Panc1 (cell line): ENCODE results near the gene ACADM. TPM values are rescaled to one million over a fixed set of nuclear protein-coding genes. Genes with fewer than 3 reads are reported as not detected.

Source experiments
- ATAC-seq: fragments of 200-7000 bp; cut with Tn5 transposase; 2 replicates; pipeline ENCODE4 v1.9.1; 2020; ENCODE audit warnings: mild to moderate bottlenecking, moderate library complexity
- BruUV-seq: library from RNA; stranded (reverse); fragments of 400-500 nt; replicated peaks from 2 replicates; lab custom pipeline; 2021; lab: Mats Ljungman, UMichigan
- CTCF ChIA-PET: fragments of 300-600 bp; sonication (Branson Sonifier 250); formaldehyde crosslinking; loops from one replicate; lab custom pipeline; 2022; ENCODE audit warnings: antibody characterized with exemption; lab: Charles Lee
- POLR2A ChIA-PET: fragments of 300-600 bp; sonication (Branson Sonifier 250); formaldehyde crosslinking; loops from one replicate; lab custom pipeline; 2022; ENCODE audit warnings: antibody characterized with exemption; lab: Charles Lee
- DNase-seq: peaks from one replicate; pipeline ENCODE4 v3.0.0-alpha.2; 2010; ENCODE audit warnings: low read depth, low spot score
- H3K27ac ChIP-seq: 2 replicates; pipeline ENCODE4 v1.5.1; 2011; ENCODE audit warnings: mild to moderate bottlenecking, low read length, inconsistent platforms
- H3K27me3 ChIP-seq: fragments of 200-500 bp; sonication (Bioruptor generic); 2 replicates; pipeline ENCODE4 v1.6.0; 2014; ENCODE audit warnings: low read length, inconsistent platforms; ENCODE audit not compliant: control insufficient read depth, insufficient read depth
- H3K36me3 ChIP-seq: fragments of 200-500 bp; sonication (Bioruptor generic); 2 replicates; pipeline ENCODE4 v1.5.1; 2014; ENCODE audit warnings: inconsistent platforms, mild to moderate bottlenecking, low read length, moderate library complexity; ENCODE audit not compliant: control insufficient read depth, insufficient read depth
- H3K4me1 ChIP-seq: 2 replicates; pipeline ENCODE4 v1.5.1; 2011; ENCODE audit warnings: inconsistent platforms, mild to moderate bottlenecking, low read length, moderate library complexity; ENCODE audit not compliant: control insufficient read depth, insufficient read depth
- H3K4me3 ChIP-seq, 2 experiments: 2 replicates each; pipeline ENCODE4 v1.5.1; 2011 to 2012; ENCODE audit warnings: low read depth in 2 of 2, low read length in 2 of 2, mild to moderate bottlenecking in 2 of 2, inconsistent platforms in 1 of 2, moderate library complexity in 1 of 2
- H3K9me3 ChIP-seq: fragments of 200-500 bp; sonication (Bioruptor generic); 2 replicates; pipeline ENCODE4 v1.5.1; 2014; ENCODE audit warnings: low read depth, mild to moderate bottlenecking, inconsistent platforms, low read length, moderate library complexity; ENCODE audit not compliant: control insufficient read depth, insufficient read depth
- CTCF ChIP-seq: fragments of 450-650 bp; IDR thresholded peaks from 2 replicates; pipeline ENCODE4 v1.5.1; 2017; ENCODE audit warnings: mild to moderate bottlenecking
- POLR2AphosphoS5 ChIP-seq: IDR thresholded peaks from 2 replicates; pipeline ENCODE4 v1.6.1; 2012; ENCODE audit warnings: mild to moderate bottlenecking, low read depth, low read length, moderate library complexity
- REST ChIP-seq, 2 experiments: IDR thresholded peaks; 2 replicates each; pipeline ENCODE4 v1.6.1; 2011 to 2012; ENCODE audit warnings: low read depth in 2 of 2, control low read depth in 1 of 2, low read length in 1 of 2, mild to moderate bottlenecking in 1 of 2, moderate library complexity in 1 of 2; ENCODE audit not compliant: insufficient read depth in 1 of 2
- SIN3A ChIP-seq: IDR thresholded peaks from 2 replicates; pipeline ENCODE4 v1.6.1; 2012; ENCODE audit warnings: low read depth, mild to moderate bottlenecking, low read length, moderate library complexity, borderline replicate concordance; ENCODE audit not compliant: insufficient read depth
- TCF7L2 ChIP-seq: IDR thresholded peaks from 2 replicates; pipeline ENCODE4 v1.6.1; 2011; ENCODE audit warnings: mild to moderate bottlenecking, low read depth, low read length, inconsistent platforms
- in situ Hi-C: cut with HindIII; loops from 2 replicates; pipeline ENCODE4 v1.10.0; 2016; ENCODE audit warnings: low sequenced_read_pairs, low pct_unique_long_range_greater_than_20kb
- intact Hi-C: fragments of 100-400 bp; cut with micrococcal nuclease; formaldehyde crosslinking; loops from one replicate; pipeline ENCODE4 v1.10.0; 2022; ENCODE audit not compliant: unreplicated experiment
- total RNA-seq: library from RNA; stranded (reverse); gene quantifications from one replicate; pipeline ENCODE4 v1.2.1, GENCODE V29; 2021; ENCODE audit not compliant: unreplicated experiment

The ACADM gene
- total RNA-seq, 1 experiment from 2014 or later = 57.2 TPM

- BruUV-seq = no TSS peak
- Histone ChIP-seq H3K27ac (no peak overlapping the region), H3K4me1 (no peaks in the 10 kb centered on the region), H3K27me3 (no peaks in the 10 kb centered on the region), H3K9me3 (no peaks in the 10 kb centered on the region), H3K4me3 (no peak overlapping the region), H3K36me3 (no peaks in the 10 kb centered on the region)
- intact Hi-C loops = no loop called here
- ChIA-PET POLR2A (no interaction called here), CTCF (no interaction called here)
- TF ChIP-seq REST (IDR thresholded peaks at IDR 0.05; ENCODE audit: insufficient read depth in 1 of 2, low read depth in 2 of 2, low read length in 1 of 2) (no peak), TCF7L2 (no peak)
- ATAC-seq (no peak), DNase-seq (no peak)
- in situ Hi-C loops = no loop called here
Measured at GRCh38 chr1:75768016-75768415, 43.5 kb downstream of the ACADM start.

- CTCF ChIA-PET = no interaction called here
- ATAC-seq (no peak), DNase-seq (no peak)
- in situ Hi-C loops (no loop called here), intact Hi-C loops (no loop called here)
- no peaks in the 10 kb centered on the region for H3K36me3 ChIP-seq
- H3K4me3 ChIP-seq = no peak overlapping the region
- TF ChIP-seq REST (IDR thresholded peaks at IDR 0.05; ENCODE audit: insufficient read depth in 1 of 2, low read depth in 2 of 2, low read length in 1 of 2) = no peak
- no peak for TF ChIP-seq TCF7L2
- TF ChIP-seq POLR2AphosphoS5 = no peak
- TF ChIP-seq CTCF = no peak
- TF ChIP-seq SIN3A = no peak
- POLR2A ChIA-PET = no interaction called here
- H3K4me1 ChIP-seq = no peaks in the 10 kb centered on the region
- H3K27ac ChIP-seq = no peak overlapping the region
- no TSS peak for BruUV-seq
- H3K9me3 ChIP-seq = no peaks in the 10 kb centered on the region
- H3K27me3 ChIP-seq = no peaks in the 10 kb centered on the region
Measured at GRCh38 chr1:75770761-75771160, 46.3 kb downstream of the ACADM start.
